ENCODE data around the gene SPECC1L.

SPECC1L gene

DNA sequence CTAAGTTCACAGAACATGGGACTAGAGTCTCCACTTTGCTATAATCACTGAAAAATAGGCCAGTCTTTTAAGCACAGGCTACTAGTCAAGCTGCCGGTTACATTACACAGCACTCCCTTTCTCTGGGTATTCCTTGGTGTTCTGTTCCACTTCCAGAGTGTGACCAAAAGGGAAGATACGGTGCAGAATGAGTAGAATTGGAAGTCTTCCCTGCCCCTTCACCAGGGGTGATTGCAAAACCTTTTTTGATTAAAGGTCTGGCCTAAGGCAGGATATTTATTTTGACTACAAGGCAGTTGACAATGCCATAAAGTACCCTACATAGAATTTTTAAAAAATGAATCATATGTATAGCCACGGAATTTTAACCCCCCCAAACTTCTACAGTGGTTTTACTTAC is 97.2 kb downstream of the SPECC1L start:
- no peak for DNase-seq

DNA sequence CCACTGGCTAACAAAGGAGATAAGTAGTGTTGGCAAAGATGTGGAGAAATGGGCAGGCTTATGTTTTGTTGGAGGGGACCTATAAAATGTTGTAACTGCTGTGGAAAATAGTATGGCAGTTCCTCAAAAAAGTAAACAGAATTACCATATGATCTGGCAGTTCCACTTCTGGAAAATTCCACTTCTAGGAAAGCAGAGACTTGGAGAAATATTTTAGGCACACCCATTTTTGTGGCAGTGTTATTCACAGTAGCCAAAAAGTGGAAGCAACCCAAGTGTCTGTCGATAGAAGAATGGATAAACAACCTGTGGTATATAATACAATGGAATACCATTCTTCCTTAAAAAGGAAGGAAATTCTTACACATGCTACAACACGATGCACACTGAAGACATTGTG is 99.8 kb downstream of the SPECC1L start:
- no peak for DNase-seq

DNA sequence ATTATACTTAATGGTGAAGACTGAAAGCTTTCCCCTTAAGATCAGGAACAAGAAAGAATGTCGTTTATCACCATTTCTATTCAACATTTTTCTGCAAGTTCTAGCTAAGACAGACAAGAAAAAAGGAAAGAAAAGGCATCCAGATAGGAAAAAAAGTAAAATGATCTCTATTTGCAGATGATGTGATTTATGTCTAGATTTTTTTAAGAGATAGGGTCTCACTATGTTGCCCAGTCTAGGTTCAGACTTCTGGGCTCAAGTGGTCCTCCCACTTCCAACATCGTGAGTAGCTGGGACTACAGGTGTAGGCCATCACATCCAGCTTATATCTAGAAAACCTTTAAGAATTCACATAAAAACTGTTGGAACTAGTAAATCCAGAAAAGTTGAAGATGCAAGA is 105.4 kb downstream of the SPECC1L start:
- no peak for DNase-seq

DNA sequence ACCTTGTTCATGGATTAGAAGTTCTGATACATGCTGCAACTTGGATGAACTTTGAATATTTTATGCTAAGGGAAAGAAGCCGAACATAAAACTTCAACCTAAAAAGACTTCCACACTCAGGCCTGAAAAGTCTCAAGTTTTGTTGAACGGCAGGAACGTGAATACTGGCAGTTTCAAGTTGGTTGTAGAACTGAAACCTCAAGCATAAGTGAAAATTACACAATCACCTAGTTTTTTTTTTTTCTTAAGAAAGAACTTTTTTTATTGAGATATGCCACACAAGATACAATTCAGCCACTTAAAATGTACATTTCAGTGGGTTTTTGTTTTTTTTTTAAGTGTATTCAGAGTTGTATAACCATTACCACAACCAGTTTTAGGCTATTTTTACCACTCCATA is 106.0 kb downstream of the SPECC1L start:
- DNase-seq, result no peak

DNA sequence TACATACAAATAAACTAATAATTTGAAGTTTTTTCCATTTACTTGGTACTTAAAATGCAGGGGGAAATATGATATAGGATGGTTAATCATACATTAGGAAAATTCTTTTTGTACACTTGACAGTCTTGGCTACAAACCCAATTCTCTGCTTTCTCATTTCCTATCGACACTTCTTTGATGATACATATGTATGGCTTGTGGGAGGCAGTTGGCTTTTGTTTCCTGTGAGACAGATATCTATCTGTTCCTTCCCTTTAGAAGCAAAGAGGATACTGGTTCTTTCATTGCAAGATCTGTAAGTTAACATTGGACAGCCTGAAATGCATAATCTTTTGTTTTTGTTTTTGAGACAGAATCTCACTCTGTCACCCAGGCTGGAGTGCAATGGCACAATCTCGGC is 108.9 kb downstream of the SPECC1L start:
- no peak for DNase-seq

DNA sequence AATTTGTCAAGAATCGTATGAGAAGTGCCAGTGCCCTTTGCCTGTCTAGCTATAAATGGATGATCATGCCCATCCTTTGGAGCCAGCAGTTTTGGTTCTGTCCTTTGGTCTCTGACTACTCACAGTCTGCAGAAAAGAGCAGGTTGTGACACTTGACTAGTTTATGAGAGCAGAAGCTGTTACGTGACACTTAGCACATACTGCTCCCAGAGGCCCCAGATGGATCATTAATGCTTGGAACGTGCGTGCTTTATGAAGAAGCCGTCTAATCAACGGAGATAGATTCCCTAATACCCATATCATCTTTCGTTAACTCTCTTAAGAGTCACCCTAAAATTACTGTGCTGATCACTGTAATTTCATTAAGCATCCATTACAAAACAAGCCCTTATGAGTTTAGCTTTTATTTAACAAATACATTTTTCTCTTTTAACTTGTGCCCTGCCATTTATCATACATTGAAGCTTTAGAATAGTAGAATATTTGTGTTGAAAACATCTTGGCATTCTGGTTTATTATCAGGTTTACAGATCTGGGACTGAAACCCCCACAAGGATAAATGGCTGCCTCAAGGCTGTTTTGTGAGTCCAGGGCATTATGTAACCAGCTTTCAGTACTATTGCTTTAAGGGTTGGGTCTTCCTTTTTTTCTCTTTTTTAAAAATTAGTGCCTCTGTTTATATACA is 109.7 kb downstream of the SPECC1L start:
- DNase-seq, result peak; percentile 77

DNA sequence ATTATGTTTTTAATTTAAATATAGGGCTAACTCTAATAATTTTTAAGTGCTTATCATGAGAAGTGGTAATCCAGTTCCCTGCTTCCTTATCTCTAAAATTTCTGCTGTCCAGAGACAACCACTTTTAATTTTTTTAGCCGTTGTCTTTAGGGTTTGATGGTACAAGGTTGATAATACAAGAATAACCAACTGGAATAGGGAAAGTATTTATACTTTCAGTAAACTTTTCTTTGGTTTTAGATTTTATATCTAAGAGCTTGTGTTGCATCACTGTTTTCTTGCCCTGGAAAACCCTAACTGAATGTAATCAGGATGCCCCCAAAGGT is 110.2 kb downstream of the SPECC1L start:
- DNase-seq, result no peak

DNA sequence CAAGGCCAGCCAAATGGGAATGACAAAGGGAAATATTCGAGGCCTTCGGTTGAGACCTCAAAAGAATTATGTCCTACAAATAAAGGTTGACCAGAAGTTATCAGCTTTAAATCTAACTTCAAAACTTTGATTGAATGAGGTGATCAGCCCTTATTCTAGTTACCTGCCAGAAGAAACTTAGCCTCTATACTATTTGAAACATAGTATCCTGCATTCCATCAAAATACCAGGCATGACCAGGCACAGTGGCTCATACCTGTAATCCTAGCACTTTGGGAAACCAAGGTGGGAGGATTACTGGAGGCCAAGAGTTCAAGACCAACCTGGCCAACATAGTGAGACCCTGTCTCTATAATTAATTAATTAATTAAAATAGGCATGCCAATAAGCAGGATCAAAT is 112.4 kb downstream of the SPECC1L start:
- DNase-seq, result no peak

DNA sequence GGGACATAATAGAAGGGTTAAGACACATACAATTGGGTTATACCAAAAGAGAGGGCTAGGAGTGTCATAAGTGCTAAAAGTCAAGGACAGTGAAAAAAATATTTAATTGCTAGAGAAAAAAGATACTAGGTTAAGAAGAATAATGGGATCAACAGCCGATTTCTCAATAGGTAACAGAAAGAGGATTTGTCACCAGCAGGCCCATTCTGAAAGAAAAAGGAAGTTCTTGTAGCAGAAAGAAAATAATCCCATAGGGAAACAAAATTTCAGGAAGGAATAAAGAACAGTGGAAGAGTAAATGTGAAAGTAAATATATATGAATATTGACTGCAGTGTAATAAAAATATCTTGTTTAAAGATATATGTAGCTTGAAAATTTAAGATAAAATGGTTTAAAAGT is 113.5 kb downstream of the SPECC1L start:
- DNase-seq, result no peak

DNA sequence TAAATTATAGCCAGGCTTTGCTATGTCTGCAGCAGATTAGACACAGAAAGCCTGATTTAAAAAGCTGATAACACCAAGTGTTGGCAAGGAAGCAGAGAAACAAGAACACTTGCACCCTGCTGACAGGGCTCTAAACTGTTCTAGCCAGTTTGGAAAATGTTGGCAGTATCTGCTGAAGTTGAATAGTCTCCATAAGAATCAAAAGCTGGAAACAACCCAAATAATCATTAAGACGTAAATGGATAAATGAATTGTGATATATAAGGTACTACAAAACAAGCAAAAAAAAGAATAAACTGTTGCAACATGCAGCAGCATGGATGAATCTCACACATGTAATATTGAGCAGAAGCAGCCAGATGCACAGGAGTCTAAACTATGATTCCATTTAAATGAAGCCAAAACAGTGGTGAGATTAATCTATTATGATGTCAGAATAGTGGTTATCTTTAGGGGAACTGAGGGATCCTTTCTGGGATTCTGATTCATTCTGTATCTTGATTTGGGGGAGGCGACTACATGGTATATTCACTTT is 116.4 kb downstream of the SPECC1L start:
- no peak for DNase-seq

DNA sequence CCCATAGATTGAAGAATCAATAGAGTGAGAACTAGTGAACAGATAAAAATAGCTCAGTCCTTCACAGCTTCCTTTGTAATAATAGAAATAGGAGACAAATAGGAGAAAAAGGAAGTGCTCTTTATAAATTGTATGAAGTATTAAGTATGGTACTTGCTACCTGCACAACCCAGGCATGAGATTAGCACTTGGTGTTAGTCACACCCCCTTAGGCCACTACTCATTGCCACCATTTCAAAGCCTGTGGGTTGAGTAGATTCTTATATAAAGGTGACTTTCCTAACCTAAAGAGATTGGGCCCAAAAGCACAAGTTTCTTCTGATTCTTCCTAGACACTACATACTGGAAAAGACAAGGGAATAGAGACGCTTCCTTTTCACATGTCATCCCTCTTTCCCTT is 119.0 kb downstream of the SPECC1L start:
- DNase-seq, result no peak

DNA sequence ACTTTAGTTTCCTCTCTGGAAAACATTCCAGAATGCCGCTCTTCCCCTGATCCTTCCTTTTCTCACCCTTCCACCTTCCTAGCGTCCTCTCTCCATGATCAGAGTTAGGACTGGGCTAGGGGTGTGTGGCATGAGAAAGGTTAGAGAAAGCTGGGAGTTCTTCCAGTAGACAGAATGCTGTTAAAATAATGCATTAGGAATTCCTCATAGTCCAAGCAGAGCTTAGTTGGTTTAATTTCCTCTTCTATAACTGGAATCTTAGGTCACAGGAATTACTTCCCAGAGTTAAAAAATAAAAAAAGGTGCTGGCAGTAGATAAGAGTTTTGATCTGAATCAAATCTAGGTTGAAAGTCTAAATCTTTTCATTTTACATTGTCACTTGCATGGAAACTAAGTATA is 119.5 kb downstream of the SPECC1L start:
- no peak for DNase-seq

DNA sequence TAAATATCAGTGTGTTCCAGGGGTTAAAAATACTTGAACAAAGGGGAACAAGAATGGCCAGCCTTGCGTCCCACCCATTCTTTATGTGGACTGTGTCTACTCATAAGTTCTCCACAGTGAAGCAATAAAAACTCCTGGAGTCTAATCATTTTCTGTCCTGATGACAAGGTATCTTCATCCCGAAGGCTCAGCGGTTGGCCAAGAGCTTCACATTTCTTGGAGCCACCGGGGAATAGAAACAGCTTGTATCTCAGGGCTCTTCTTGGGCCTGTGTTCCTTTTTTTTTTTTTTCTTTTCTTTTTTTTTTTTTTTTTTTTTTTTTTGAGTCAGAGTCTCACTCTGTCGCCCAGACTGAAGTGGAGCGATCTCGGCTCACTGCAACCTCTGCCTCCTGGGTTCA is 119.9 kb downstream of the SPECC1L start:
- no peak for DNase-seq

DNA sequence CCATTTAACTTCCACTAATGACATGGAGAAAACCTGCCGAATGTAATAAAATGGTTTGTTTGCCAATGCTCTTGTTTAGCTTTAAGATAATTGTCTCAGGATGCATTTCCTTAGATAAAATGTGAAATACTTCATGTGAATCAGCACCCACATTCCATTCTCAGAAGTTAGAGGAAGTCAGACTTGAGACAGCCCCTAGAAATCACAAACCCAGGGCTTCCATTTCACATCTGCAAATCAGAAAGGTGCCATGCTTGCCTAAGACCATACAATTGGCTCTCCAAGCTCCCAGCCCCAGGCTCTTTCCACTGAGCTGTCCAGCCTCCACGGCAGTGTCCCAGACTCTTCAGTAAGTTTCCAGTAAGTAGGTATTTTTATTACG is 121.2 kb downstream of the SPECC1L start:
- DNase-seq, result no peak

DNA sequence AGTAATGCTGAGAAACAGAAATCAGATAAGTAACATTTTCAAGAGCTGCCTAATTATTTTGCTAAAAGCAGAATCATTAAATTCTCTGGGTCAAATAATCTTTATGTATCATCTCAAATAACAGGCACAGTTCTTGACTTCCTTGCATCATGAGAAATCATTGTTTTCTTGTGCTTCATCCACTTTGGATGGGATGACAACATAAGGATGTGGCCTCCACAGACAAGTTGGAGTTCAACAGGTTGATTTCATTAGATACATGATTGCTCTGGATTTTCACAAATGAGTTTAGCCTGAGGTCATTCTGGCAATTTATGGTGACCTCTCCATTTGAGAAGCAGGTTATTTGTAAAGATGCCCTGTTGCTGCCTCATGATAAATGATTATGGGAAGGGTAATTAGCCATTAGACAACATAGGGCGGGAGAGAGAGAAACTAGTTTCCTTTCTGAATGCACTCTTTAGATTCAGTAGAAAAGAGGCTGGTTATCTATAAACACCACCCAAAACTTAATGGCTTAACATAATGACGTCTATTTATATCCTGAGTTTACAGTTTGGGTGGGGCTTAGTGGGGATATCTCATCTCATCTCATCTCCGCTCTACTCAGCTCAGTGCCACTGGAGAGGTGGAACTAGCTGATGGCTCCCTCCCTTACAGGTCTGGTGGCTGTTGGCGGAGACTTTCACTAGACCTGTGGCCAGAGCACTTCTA is 121.7 kb downstream of the SPECC1L start:
- no peak for DNase-seq

DNA sequence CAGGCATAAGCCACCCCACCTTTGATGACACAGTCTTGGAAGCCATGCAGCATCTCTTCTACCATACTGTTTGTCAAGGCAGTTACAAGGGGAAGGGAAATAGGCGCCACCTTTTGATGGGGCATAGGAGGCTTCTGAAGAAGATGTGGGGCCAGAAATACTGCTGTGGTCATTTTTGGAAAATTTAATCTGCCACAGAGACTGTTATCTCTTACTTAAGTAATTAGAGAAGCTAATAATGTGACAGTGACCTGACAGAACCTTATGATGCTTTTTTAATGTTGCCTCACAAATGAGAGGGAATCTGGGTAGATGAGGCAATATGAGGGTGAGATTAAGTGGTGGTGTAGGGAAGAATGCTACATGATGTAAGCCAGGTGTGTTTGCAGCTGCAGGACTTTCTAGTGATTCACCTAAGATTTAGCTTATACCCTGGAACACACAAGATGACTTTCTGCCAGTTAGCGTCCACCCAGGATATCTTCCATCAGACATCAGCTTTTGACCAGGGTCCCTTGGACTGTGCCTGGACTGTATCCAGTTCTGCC is 122.5 kb downstream of the SPECC1L start:
- no peak for DNase-seq

DNA sequence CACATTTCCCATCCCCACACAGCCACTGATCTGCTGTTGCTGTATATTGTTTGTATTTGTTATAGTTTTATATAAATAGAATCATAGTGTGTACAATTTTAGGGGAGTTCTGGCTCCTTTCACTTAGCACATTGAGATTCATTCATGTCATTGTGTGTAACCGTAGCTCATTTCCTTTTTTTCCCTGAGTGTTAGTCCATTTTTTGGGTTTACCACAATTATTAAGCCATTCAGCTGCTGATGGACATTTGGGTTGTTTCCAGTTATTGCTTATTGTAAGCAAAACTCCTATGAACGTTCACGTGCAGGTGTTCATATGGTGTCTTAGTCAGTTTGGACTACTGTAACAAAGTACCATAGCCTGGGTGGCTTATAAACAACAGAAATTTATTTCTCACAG is 123.2 kb downstream of the SPECC1L start:
- no peak for DNase-seq

DNA sequence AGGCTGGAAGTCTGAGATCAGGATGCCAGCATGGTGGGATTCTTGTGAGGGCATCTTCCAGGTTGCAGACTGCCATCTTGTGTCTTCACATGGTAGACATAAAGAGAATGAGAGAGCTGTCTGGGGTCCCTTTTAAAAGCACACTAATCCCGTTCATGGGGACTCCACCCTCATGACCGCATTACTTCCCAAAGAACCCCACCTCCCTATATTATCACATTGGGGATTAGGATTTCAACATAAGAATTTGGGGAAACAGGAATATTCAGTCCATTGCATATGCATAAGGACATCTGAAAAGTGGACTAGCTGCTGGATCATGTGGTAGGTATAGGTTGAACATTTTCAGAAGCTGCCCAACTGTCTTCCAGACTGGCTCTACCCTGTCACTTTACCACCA is 123.6 kb downstream of the SPECC1L start:
- DNase-seq, result no peak

DNA sequence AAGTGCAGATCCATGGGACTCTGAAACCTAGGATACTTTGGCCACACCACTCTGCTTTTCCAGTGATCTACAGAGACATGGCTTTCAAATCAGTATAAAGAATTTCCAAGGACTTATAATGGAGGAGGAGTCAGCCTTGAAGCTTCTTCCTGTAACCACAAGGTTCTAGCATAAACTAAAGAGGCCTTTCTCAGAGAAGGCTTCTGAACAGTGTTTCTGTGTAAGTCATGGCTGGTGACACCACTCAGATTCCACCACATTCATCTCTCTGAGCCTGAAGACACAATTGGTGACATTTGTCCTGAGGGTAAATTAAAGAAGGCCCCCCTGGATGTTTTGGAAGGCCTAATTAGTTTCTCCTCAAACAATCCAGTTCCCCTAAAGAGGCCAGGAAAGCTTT is 127.8 kb downstream of the SPECC1L start:
- no peak for DNase-seq

DNA sequence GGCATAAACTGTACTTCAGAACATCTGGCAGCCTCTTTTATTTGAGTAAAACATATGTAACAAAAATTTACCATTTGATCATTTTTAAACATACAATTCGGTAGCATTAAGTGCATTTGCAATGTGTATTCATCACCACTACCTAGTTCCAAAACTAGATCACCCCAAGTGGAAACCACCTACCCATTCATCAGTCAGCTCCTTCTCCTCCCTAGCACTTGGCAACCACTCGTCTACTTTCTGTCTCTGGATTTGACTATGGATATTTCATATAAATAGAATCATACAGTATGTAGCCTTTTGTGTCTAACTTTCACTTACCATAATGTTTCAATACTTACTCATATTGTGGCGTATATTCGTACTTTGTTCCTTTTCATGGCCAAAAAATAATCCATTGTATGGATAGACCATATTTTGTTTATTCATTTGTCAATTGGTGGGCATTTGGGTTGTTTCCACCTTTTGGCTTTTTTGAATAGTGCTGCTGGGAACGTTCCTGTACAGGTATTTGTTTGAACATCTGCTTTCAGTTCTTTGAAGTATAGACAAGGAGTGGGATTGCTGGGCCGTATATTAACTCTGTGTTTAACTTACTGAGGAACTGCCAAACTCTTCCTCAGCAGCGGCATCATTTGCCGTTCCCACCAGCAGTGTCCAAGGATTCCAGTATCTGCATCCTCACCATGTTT is 129.5 kb downstream of the SPECC1L start:
- no peak for DNase-seq

DNA sequence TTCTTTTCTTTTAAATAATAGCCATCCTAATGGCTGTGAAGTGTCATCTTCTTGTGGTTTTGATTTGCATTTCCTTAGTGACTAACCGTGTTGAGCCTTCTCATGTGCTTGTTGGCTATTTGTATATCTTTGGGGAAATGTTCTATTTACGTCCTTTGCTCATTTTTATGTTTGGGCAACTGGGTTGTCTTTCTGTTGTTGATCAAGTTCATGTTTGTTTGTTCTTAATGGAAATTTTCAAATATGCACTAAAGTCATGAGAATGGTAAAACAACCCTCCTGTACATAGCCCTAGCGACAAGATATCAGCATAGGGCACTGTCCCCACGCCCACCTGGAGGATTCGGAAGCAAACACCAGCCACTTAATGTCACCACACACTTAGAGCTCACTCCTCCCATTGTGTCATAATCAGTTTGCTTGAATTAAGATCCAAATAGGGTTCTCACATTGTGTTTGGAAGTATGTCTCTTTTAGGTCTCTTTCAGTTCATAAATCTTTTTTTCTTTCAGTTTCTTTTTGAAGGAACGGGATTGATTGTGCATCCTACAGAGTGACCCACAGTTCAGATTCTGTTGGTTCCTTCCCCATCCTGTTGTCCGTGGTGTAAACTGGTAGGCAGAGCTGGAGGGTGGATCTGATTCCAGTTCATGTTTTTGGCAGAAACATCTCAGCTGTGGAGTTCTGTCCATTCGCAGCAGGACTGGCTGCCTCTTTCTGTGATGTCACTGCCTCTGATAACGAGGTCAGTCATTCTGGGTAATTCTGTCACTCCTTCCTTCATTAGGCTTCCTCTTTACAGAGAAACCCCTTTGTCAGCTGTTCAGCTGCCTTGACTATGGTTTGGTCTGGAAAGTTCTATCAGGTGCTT is 130.3 kb downstream of the SPECC1L start:
- no peak for DNase-seq

DNA sequence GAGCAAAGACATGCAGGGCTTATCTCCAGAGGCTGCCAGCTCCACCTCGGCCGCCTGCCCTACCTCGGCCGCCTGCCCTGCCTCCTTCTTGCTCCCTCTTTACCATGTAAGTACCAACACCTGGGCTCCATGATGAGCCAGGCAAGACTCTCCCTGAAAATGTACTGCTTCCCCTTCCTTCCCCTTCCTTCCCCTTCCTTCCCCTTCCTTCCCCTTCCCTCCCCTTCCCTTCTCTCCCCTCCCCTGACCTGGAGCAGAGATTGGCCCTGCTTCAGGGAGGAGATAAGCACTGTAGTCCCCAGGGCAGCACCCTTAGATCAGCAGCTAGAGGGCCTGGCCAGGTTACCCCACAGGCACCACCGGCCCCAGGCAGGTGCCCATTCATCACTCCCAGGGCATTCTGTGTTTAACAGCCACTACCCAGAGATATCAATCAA is 131.3 kb downstream of the SPECC1L start:
- DNase-seq, result no peak

Data from NCI-H1436 (cell line).